ENCODE data around the gene RAB40C. TPM values are rescaled to one million over a fixed set of nuclear protein-coding genes. Genes with fewer than 3 reads are reported as not detected.
A peak's percentile ranks its signal among the peaks of the same experiment; 100 is the strongest.

Gene RAB40C
- total and polyA plus RNA-seq, 10 of the 15 experiments (the other 5 are each of a cell fraction or from before 2014, with no cell fraction given) = 0.06 to 12.8 (median 4.6) TPM

DNA sequence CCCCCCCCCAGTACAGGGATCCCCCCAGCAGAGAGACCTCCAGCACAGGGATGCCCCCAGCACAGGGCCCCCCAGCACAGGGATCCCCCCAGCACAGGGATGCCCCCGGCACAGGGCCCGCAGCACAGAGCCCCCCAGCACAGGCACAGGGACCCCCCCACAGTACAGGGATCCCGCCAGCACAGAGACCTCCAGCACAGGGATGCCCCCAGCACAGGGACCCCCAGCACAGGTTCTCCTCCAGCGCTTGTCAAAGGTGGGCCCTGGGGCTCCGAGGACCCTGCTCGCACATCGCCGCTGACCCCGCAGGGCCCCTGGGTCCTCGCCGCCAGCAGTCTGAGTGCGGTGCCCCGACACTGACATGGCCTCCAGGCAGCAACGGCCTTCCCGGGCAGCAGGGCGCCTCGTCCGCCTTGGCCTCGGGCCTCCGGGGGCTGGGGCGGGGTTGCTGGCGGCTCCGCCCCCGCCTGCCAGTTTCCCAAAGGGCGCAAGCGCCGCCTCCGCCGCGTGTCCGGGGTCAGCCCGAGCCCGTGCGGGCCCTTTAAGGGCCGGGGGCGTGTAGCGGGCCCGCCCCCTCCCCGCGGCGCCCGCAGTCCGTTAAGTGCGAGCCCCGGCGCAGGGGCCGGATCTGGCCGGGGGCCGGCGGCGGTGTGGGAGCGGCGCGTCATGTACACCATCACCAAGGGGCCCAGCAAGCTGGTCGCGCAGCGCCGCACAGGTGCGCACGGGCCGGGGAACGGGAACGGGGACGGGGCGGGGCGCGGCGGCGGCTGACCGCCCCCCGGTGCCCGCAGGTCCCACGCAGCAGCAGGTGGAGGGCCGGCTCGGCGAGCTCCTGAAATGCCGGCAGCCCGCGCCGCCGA is 51.7 kb downstream of the RAB40C start, which contains the start of gene MCRIP2 (continued):
- TF ChIP-seq BCLAF1 (IDR thresholded peaks at IDR 0.05) (no peak), HDAC6 (IDR thresholded peaks at IDR 0.05; ENCODE audit: unreplicated experiment) (peak; percentile 67), SIN3A (IDR thresholded peaks at IDR 0.05; ENCODE audit: low read depth, low read length) (peak; percentile 68), ASH2L (IDR thresholded peaks at IDR 0.05; ENCODE audit: borderline replicate concordance, low read depth) (no peak), EZH2 (IDR thresholded peaks at IDR 0.05; ENCODE audit: borderline replicate concordance, control insufficient read depth, low read depth, low read length) (no peak), ZBTB40 (IDR thresholded peaks at IDR 0.05; ENCODE audit: borderline replicate concordance) (no peak), NR2F1 (conservative IDR thresholded peaks at IDR 0.05) (peak; percentile 89), CREB1 (IDR thresholded peaks at IDR 0.05; ENCODE audit: low read depth) (no peak), SMARCA5 (IDR thresholded peaks at IDR 0.05) (peak; percentile 50; the same call in 1 of the 2 replicates), POLR2AphosphoS2 (IDR thresholded peaks at IDR 0.05; ENCODE audit: low read depth, low read length) (peak; percentile 78; the same call in 1 of the 2 replicates), POLR2A (IDR thresholded peaks at IDR 0.05; ENCODE audit: low read depth, low read length) (peak; percentile 80), ZNF274 (IDR thresholded peaks at IDR 0.05; ENCODE audit: insufficient read depth, insufficient read length) (no peak), GATAD2B (conservative IDR thresholded peaks at IDR 0.05; ENCODE audit: low read depth) (peak; percentile 93; the same call in 1 of the 2 replicates), SREBF2 (IDR thresholded peaks at IDR 0.05; ENCODE audit: low read length) (no peak), FOXM1 (IDR thresholded peaks at IDR 0.05; ENCODE audit: low read depth, low read length) (no peak), CHD1 (IDR thresholded peaks at IDR 0.05; ENCODE audit: low read depth, low read length) (no peak), BCL11A (IDR thresholded peaks at IDR 0.05; ENCODE audit: low read depth, low read length) (no peak), CUX1 (IDR thresholded peaks at IDR 0.05; ENCODE audit: insufficient replicate concordance, low read depth, low read length) (no peak), ZNF217 (IDR thresholded peaks at IDR 0.05) (no peak)
